Gastroesophageal sphincter (tissue), 4 donors: ENCODE results near the gene RHBDF2. TPM values are rescaled to one million over a fixed set of nuclear protein-coding genes. Genes with fewer than 3 reads are reported as not detected.
A peak's percentile ranks its signal among the peaks of the same experiment; 100 is the strongest.

Experiments
- ATAC-seq: fragments of 150-250 bp; one replicate; pipeline ENCODE4 v1.9.1; 2016; ENCODE audit warnings: mild to moderate bottlenecking, moderate library complexity
- H3K27ac ChIP-seq, 4 donors: fragments of 200-600 bp; sonication (generic) in 3 of 4; 1 replicate in 3 of 4; 2 replicates in 1 of 4; pipeline ENCODE4 v1.5.1; 2016 to 2019
- H3K27me3 ChIP-seq: fragments of 200-600 bp; sonication (generic); one replicate; pipeline ENCODE4 v1.5.1; 2019
- H3K36me3 ChIP-seq, 2 donors: fragments of 200-600 bp; sonication (generic); one replicate each; pipeline ENCODE4 v1.5.1; 2019; ENCODE audit warnings: control low read depth in 1 of 2
- H3K4me1 ChIP-seq, 3 donors: fragments of 200-600 bp; sonication (generic); 1 replicate in 2 of 3; 2 replicates in 1 of 3; pipeline ENCODE4 v1.5.1; 2016 to 2019; ENCODE audit warnings: control low read depth in 2 of 3
- H3K4me3 ChIP-seq, 2 donors: fragments of 200-600 bp; sonication (generic); one replicate each; pipeline ENCODE4 v1.5.1; 2019; ENCODE audit warnings: mild to moderate bottlenecking in 1 of 2, moderate library complexity in 1 of 2
- H3K9me3 ChIP-seq, 3 donors: fragments of 200-600 bp; sonication (generic); one replicate each; pipeline ENCODE4 v1.5.1; 2017 to 2019; ENCODE audit warnings: control low read depth in 2 of 3
- EP300 ChIP-seq: sonication (generic); formaldehyde crosslinking; IDR thresholded peaks from one replicate; pipeline ENCODE4 v1.6.1; 2017; ENCODE audit warnings: antibody characterized with exemption, mild to moderate bottlenecking
- POLR2A ChIP-seq, 2 donors: fragments of 450-650 bp; IDR thresholded peaks; one replicate each; pipeline ENCODE4 v1.6.1; 2017; ENCODE audit warnings: antibody characterized with exemption in 2 of 2, mild to moderate bottlenecking in 2 of 2, moderate library complexity in 1 of 2
- POLR2AphosphoS5 ChIP-seq: sonication (generic); formaldehyde crosslinking; IDR thresholded peaks from one replicate; pipeline ENCODE4 v1.6.1; 2017; ENCODE audit warnings: antibody characterized with exemption
- WGBS, 2 donors: methylation state at CpG; one replicate each; pipeline ENCODE4 v1.1.5; 2018; ENCODE audit warnings: low coverage in 1 of 2; 5-methylcytosine and 5-hydroxymethylcytosine counted together
- total RNA-seq, 4 donors: library from RNA; depleted of rRNA; stranded (reverse); fragments of >200 nt; gene quantifications; one replicate each; pipeline ENCODE4 v1.1.0, GENCODE V29; 2016
- TF ChIP-seq, protein P1 (sequence below), 4 experiments: fragments of 200-600 bp in 2 of 4; fragments of 450-650 bp in 2 of 4; sonication (generic) in 1 of 4; IDR thresholded peaks; one replicate each; pipeline ENCODE4 v1.5.1; 2017 to 2019; ENCODE audit warnings: antibody characterized with exemption in 4 of 4, mild to moderate bottlenecking in 2 of 4, moderate library complexity in 2 of 4

Gene RHBDF2
- total RNA-seq, 4 donors from 2014 or later, result 7.3 to 20.5 (median 8.5) TPM

DNA sequence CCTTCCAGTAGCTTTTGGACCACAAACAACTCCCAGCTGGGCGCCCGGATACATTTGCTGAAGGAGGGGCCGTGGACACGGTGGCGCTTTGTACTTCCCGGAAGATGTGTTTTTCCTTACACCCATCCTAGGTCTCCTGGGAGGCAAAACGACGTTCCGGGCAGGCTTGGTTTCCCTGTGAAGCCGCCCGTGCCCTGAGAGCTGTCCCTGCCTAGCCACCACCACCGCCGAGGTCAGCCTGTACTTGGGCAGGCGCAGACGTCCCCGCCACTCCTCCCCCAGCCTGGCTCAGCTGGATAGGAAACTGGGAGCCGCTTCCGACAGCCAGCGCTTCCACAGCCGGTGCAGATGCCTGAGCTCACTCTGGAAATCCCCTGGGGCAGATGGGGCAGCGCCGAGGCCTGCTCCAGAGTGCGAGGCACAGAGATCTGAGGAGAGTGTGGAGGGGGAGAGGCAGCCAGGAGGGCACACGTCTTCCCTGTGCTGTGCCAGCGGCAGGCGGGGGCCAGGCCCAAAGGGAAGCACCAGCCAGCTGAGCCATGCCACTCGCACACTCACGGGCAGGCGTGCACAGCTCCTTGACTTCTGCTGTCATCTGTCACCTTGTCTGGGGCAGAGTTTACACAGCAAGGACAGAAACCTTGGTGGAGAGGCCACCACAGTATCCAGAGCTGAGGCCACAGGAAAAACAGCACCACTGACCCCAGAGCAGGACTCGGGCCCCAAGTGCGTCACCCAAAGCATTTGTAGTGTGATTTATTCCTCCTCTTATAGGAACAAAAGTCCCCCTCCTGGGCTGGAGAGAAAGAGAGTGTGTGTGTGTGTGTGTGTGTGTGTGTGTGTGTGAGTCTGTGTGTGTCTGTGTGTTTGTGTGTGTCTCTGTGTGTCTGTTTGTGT lies 3.0 kb downstream of the RHBDF2 start:
- WGBS, 2 donors, result 16 to 100% methylated on average over 1 to 10 of the region's 31 CpGs
- Histone ChIP-seq H3K36me3 (no peaks in the 10 kb centered on the region), H3K9me3 (no peaks in the 10 kb centered on the region), H3K27me3 (no peaks in the 10 kb centered on the region), H3K4me1 (peaks cover 0 to 63% (median 32%) of the 10 kb centered on the region in 3 donors), H3K4me3 (peak overlapping the region in 1 of 2 donors; percentile 19), H3K27ac (peak overlapping the region in 3 of 4 donors; percentile 72 to 88 (median 82))
- TF ChIP-seq, protein P1, sequence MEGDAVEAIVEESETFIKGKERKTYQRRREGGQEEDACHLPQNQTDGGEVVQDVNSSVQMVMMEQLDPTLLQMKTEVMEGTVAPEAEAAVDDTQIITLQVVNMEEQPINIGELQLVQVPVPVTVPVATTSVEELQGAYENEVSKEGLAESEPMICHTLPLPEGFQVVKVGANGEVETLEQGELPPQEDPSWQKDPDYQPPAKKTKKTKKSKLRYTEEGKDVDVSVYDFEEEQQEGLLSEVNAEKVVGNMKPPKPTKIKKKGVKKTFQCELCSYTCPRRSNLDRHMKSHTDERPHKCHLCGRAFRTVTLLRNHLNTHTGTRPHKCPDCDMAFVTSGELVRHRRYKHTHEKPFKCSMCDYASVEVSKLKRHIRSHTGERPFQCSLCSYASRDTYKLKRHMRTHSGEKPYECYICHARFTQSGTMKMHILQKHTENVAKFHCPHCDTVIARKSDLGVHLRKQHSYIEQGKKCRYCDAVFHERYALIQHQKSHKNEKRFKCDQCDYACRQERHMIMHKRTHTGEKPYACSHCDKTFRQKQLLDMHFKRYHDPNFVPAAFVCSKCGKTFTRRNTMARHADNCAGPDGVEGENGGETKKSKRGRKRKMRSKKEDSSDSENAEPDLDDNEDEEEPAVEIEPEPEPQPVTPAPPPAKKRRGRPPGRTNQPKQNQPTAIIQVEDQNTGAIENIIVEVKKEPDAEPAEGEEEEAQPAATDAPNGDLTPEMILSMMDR (IDR thresholded peaks at IDR 0.05), result no peak
- TF ChIP-seq POLR2A (IDR thresholded peaks at IDR 0.05), result no peak
- no peak for TF ChIP-seq POLR2AphosphoS5
- no peak for TF ChIP-seq EP300
- ATAC-seq, result peak; percentile 42

DNA sequence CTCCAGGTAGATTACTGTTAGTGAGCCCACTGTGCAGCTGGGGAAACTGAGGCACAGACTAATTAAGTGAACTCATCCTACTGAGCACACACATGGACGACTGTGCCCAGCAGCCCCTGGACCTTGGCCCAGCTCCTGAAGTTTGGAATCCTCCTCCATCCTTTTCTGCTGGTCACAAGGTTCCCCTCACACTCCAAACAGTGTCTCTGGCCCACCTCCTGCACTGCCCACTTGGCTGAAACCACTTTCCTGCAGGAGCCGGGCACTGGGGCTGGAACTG lies 3.6 kb downstream of the RHBDF2 start:
- Histone ChIP-seq H3K9me3 (no peaks in the 10 kb centered on the region), H3K27me3 (no peaks in the 10 kb centered on the region), H3K4me1 (peaks cover 0 to 68% (median 34%) of the 10 kb centered on the region in 3 donors), H3K27ac (peak overlapping the region in 3 of 4 donors; percentile 72 to 88 (median 82)), H3K36me3 (no peaks in the 10 kb centered on the region), H3K4me3 (peak overlapping the region in 1 of 2 donors; percentile 19)
- WGBS, 2 donors, result 0% methylated on average over 1 of the region's 2 CpGs; no CpG with 5 or more reads in 1 of the 2 donors
- ATAC-seq, result no peak
- TF ChIP-seq POLR2AphosphoS5, result no peak
- TF ChIP-seq EP300, result no peak
- TF ChIP-seq, protein P1 (IDR thresholded peaks at IDR 0.05), result no peak
- no peak for TF ChIP-seq POLR2A (IDR thresholded peaks at IDR 0.05)

DNA sequence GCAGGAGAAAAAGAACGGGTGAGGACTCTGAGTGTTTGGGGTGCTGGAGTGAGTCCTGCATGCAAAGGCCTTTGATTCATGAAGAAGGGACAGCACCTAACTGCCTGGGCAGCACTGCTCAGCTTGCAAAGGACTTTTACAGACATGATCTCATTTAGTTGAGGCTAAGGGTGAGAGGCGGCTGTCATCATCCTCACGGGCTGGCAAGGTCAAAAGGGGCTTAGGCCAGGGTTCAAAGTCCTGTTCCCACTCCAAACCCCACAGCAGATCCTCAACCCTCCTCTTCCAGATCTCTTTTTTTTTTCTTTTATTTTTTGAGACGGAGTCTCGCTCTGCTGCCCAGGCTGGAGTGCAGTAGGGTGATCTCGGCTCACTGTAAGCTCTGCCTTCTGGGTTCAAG lies 4.8 kb downstream of the RHBDF2 start:
- no peak overlapping the region for H3K27ac ChIP-seq
- no peaks in the 10 kb centered on the region for H3K36me3 ChIP-seq
- TF ChIP-seq POLR2AphosphoS5, result no peak
- TF ChIP-seq EP300, result no peak
- no peak for TF ChIP-seq POLR2A (IDR thresholded peaks at IDR 0.05)
- TF ChIP-seq, protein P1 (IDR thresholded peaks at IDR 0.05), result no peak
- no peak overlapping the region for H3K4me3 ChIP-seq
- no peaks in the 10 kb centered on the region for H3K9me3 ChIP-seq
- WGBS, 2 donors, result 84% methylated on average over 6 of the region's 6 CpGs; no CpG with 5 or more reads in 1 of the 2 donors
- H3K27me3 ChIP-seq, result no peaks in the 10 kb centered on the region
- H3K4me1 ChIP-seq, result peaks cover 0 to 67% (median 26%) of the 10 kb centered on the region in 3 donors
- ATAC-seq, result no peak

DNA sequence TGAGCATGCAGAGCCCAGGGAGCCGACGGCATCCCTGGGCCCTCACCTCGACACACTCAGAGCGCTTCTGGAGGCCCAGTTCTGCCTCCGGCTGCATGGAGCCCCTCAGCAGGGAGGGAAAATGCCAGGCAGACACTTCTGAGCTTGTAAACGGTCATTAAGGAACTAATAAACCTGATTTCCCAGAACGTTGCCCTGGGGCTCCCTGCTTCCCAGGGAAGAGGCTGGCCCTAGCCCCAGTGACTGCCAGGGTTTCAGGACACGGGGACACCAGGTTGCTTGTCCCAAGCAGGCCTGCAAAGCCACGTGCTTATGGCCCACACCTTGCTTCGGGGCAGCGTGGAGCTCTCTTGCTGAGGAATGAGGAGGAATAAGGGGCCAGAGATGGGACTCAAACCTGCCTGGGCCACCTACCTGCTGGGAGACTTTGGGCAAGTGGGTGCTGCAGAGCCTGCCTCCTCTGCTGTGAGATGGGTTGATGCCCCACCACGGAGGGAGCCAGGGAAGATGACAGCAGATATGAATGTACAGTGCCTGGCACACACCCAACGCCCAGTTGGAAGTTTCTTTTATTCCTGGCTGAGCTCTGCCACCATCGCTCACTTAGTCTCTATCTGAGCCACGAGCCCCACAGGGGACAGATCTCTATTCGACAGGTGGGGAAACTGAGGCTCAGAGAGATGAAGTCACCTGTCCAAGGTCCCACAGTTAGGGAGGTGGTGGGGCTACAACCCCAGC lies 5.4 kb downstream of the RHBDF2 start:
- Histone ChIP-seq H3K4me3 (no peak overlapping the region), H3K4me1 (peaks cover 0 to 61% (median 26%) of the 10 kb centered on the region in 3 donors), H3K27me3 (no peaks in the 10 kb centered on the region), H3K36me3 (no peaks in the 10 kb centered on the region), H3K27ac (no peak overlapping the region), H3K9me3 (no peaks in the 10 kb centered on the region)
- no peak for ATAC-seq
- TF ChIP-seq, protein P1 (IDR thresholded peaks at IDR 0.05), result no peak
- TF ChIP-seq POLR2A (IDR thresholded peaks at IDR 0.05), result no peak
- no peak for TF ChIP-seq POLR2AphosphoS5
- no peak for TF ChIP-seq EP300
- WGBS, 2 donors, result 89% methylated on average over 8 of the region's 16 CpGs; no CpG with 5 or more reads in 1 of the 2 donors
